GM19099 (cell line): ENCODE data around the gene MTHFD2L.

Experiments
- POLR2A ChIP-seq: IDR thresholded peaks from 3 replicates; pipeline ENCODE4 v1.6.1; 2011; ENCODE audit warnings: low read depth; ENCODE audit not compliant: insufficient read length; ENCODE audit errors: extremely low read depth

The MTHFD2L gene

DNA sequence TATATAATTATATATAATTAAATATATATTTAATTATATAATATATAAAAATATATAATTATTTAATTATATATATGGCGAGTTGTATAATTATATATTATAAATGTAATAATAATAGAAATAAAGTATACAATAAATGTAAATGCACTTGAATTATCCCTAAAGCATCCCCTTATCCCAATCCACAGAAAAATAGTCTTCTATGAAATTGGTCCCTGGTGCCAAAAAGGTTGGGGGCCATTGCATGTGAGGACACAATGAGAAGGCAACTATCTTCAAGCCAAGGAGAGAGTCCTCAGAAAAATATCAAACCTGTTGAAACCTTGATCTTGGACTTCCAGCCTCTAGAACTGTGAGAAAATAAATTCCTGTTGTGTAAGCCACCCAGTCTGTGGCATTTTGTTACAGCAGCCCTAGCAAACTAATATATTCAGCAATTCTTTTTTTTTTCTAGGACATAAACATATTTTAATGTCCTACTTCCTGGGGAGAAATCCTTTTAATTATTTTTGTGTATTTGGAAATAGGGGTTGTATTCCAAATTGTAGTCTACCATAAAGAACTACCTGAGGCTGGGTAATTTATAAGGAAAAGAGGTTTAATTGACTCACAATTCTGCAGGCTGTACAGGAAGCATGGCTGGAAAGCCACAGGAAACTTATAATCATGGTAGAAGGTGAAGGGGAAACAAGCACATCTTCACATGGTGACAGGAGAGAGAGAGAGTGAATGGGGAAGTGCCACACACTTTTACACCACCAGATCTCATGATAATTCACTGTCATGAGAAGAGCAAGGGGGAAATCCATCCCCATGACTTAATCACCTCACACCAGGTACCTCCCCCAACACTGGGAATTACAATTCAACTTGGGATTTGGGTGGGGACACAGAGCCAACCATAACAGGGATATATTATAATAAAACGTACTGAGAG lies 36.0 kb upstream of the MTHFD2L start:
- TF ChIP-seq POLR2A = no peak

DNA sequence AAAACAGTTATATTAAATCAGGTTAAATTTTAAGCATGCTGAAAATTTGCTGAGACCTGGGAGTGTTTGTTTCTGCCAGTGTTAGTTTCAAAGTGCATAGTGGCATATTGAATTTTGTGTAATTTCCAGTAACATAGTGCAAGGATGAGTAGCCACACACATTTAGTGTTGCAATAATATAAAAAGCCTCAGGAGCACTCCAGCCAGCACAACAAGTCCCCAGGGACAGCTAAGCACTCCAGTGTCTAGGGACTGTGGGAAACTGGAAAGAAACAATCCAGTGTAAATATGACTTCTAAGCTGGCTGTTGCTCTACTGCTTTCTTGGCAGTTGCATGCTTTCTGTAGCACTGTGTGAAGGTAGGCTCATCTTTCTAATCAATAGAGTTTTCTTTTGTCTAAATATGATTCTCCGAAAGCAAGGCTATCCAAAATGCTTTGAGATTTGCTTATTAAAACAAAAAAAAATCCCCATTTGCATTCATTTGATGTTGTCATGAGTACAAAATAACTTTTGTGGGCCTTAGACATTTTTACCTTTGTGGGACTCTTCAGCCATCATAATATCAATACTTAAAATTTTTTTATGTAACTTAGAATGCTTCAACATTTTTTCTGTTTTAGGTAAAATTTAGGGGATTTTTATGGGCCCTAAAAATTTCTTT lies 34.7 kb upstream of the MTHFD2L start:
- TF ChIP-seq POLR2A = no peak

- TF ChIP-seq POLR2A = no peak
Measured at GRCh38 chr4:74125029-74125428, 32.9 kb upstream of the MTHFD2L start.

DNA sequence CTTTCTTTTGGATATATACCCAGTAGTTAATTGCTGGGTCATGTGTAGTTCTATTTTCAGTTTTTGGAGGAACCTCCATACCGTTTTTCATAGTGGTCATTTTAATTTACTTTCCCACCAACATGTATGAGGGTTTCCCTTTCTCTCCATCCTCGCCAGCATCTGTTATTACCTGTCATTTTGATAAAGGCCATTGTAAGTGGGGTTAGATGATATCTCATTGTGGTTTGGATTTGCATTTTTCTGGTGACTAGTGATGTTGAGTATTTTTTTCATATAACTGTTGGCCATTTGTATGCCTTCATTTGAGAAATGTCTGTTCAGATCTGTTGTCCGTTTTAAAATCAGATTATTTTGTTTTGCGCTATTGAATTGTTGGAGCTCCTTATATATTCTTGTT lies 30.2 kb upstream of the MTHFD2L start:
- no peak for TF ChIP-seq POLR2A

DNA sequence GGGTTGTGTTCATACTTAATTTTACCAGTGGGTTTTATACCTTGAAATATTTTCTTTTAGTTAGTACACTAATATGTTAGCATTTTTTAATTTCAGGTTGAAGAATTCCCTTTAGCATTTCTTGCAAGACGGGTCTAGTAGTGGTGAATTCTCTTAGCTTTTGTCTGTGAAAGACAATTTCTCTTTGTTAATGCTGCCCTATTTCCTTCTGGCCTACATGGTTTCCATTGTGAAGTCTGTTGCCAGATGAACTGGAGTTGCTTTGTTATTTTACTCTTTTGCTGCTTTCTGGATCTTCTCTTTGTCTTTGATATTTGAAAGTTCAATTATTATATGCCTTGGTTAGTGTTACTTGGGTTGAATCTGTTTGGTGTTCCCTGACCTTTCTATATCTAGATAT lies 25.0 kb upstream of the MTHFD2L start:
- no peak for TF ChIP-seq POLR2A

DNA sequence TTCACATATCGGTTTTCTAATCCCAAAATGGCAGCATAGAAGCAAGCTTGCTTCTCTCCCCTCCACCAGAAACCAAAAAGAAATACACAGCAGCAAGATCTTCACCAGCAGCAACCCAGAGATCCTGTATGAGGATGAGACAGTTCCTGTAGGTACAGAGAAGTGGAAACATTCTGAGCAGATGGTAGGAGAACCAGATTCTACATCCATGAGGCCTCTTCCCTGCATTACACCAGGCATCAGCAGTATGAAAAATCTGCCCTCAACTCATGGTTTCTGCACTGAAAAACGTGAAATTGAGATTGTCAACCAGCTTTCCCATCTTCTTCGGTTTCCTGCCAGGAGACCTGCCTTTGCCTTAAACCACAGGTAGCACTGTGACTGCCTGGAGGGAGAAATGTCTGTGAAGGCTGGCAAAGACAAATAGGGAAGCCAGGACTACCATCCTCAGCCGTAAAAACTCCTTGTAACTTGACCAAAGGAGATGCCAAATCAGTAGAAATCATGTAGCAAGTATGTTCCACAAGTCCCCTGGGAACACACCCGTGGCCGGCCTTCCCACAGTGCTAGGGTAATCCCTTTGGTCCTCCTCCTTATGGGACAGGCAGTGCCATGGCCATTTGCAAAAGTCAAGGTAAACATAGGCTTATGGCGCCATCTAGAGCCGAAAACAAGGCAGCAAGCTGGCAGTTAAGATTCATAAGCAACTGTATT lies 24.0 kb upstream of the MTHFD2L start:
- no peak for TF ChIP-seq POLR2A

DNA sequence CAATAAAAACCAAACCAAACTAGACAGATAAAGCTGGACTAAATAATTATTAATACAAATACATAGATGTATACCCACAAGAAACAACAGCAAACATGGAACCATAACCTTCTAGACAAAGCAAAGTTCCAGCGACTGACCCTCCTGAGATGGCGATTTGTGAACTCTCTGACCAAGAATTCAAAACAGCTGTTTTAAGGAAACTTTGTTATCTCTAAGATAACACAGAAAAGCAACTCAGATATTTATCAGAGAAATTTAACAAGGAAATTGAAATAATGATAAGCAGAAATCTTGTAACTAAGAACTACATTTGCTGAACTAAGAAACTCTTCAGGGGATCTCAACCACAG lies 23.4 kb upstream of the MTHFD2L start:
- no peak for TF ChIP-seq POLR2A

DNA sequence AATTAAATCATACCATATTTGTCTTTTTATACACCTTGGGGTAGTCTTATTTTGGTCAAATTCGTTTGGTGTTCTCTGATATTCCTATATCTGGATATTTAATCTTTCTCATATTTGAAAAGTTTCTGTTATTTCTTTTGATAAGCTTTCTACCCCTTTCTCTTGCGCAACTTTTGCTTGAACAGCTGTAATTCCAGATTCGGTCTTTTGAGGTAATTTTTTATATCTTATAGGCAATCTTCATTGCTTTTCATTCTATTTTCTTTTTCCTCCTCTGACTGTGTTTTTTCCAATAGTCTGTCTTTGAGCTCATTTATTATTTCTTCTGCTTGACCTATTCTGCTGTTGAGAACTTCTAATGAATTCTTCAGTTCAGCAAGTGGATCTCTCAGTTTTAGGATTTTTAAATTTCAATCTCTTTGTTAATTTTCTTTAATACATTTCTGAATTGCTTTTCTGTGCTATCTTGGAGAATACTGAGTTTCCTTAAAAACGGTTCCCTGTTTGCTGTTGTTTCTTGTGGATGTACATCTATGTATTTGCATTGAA lies 11.3 kb upstream of the MTHFD2L start:
- TF ChIP-seq POLR2A = no peak

DNA sequence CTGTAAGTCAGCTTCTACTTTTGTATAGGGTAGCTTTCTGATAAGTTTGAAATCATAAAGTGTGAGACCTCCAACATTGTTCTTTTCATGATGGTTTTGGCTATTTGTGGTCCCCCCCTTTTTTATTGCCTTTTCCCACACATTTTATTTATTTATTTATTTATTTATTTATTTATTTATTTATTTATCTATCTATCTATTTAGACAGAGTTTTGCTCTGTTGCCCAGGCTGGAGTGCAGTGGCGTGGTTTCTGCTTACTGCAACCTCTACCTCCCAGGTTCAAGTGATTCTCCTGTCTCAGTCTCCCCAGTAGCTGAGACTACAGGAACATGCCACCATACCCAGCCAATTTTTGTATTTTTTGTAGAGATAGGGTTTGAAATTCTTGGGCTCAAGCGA lies 9.7 kb upstream of the MTHFD2L start:
- TF ChIP-seq POLR2A = no peak

- no peak for TF ChIP-seq POLR2A
Measured at GRCh38 chr4:74152836-74153235, 5.1 kb upstream of the MTHFD2L start.

GRCh38 chr4:74156521-74156920 lies 1.4 kb upstream of the MTHFD2L start:
- TF ChIP-seq POLR2A = no peak

GRCh38 chr4:74157154-74157553 lies 764 bp upstream of the MTHFD2L start:
- no peak for TF ChIP-seq POLR2A

DNA sequence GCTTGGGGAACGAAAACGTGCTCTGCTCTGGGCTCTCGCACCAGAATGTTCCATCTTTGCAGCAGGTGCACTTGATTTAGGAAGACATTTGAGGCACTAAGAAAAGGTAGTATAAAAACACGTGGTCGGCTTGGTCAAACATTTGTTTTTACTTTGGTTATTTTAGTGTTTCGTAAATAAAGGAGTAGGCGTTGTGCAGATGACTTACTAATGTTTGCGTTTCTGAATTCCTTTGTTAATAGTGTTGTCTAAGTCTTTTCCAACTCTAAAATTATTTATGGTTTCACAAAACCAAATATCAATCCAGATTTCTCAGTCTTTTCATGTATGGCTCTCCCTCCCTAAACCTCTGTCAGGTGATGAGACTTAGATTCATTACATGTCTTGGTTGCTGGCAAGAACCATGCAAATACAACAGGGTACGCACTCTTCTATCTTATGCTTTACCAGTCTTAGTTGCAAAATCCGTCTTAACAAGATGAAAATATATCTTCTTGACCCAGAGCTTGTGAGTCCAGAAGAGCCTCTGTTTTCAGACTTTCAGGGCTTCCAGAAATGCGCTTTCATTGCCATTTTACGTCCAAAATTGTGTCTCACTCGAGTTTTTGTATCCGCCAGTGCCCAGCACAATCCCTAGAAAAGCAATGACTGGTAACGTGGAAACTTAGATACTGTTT lies 686 bp downstream of the MTHFD2L start:
- TF ChIP-seq POLR2A = no peak

DNA sequence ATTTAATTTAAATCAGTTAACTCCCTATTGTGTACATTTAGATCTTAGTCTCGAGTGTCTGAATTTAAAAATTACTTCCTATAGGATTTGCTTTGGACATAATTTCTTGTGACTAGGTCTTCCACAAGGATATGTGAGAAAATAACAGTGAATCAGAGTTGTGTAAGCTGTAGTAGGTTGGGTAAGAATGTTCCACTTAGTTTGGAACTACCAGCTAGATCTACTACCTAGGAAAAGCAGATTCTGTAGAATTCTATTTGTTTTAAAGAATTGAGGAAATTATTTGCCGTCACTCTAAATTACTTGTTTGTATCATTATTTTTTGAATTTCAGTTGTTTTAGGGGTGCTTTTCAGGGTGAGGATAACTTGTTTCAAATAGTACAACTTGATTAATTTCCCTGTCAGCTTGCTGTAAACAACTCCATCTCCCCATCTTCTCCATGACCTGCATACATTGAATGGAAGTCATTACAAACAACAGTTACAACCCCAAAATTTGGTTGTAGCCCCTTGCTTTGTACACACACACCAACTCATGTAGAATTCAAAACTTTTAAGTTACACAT lies 1.3 kb downstream of the MTHFD2L start:
- TF ChIP-seq POLR2A = no peak
